HepG2 (cell line): Measurements from ENCODE around the gene PSAPL1. TPM values are rescaled to one million over a fixed set of nuclear protein-coding genes. Genes with fewer than 3 reads are reported as not detected.

Experiments used
- CSRNP1 ChIP-seq: sonication (generic); formaldehyde crosslinking; IDR thresholded peaks from 2 replicates; pipeline ENCODE4 v1.8.1; 2023; ENCODE audit warnings: mild to moderate bottlenecking, missing genetic modification reagents
- NFE2L2 ChIP-seq: fragments of 150-350 bp; IDR thresholded peaks from 2 replicates; pipeline ENCODE4 v1.6.1; 2014; ENCODE audit warnings: low read length
- NRL ChIP-seq: sonication (generic); formaldehyde crosslinking; IDR thresholded peaks from 2 replicates; pipeline ENCODE4 v1.5.0; 2020; ENCODE audit warnings: missing genetic modification reagents, mild to moderate bottlenecking, moderate library complexity, borderline replicate concordance
- PAWR ChIP-seq: sonication (generic); formaldehyde crosslinking; IDR thresholded peaks from 2 replicates; pipeline ENCODE4 v1.4.0; 2020; ENCODE audit warnings: missing genetic modification reagents, mild to moderate bottlenecking, borderline replicate concordance
- ZBTB8A ChIP-seq: sonication (generic); formaldehyde crosslinking; IDR thresholded peaks from 2 replicates; pipeline ENCODE4 v1.4.0; 2020; ENCODE audit warnings: mild to moderate bottlenecking, low read depth, missing genetic modification reagents, borderline replicate concordance
- ZNF687 ChIP-seq: sonication (generic); formaldehyde crosslinking; IDR thresholded peaks from 2 replicates; pipeline ENCODE4 v1.5.1; 2020; ENCODE audit warnings: mild to moderate bottlenecking, missing genetic modification reagents, moderate library complexity
- polyA plus RNA-seq, 8 experiments: library from polyadenylated mRNA; depleted of rRNA in 3 of 8; stranded (reverse) in 7 of 8; unstranded in 1 of 8; fragments of >200 nt; fragmentation: Illumina TruSeq in 4 of 8; extraction: Trizol in 4 of 8; gene quantifications; 2 replicates each; pipeline versions ENCODE4 v1.2.1 to v1.2.3, GENCODE V29; 2011 to 2016; ENCODE audit warnings: low read depth in 4 of 8, missing spikeins in 1 of 8, mixed read lengths in 1 of 8; ENCODE audit not compliant: insufficient read depth in 1 of 8
- total RNA-seq, 5 experiments: library from RNA; depleted of rRNA; stranded (reverse); fragments of >200 nt; fragmentation: Illumina TruSeq; extraction: Trizol; gene quantifications; 2 replicates each; pipeline ENCODE4 v1.2.3, GENCODE V29; 2016; ENCODE audit warnings: low read depth in 1 of 5

The PSAPL1 gene
- total and polyA plus RNA-seq, 2 of the 13 experiments (the other 11 are each of a cell fraction or from before 2014, with no cell fraction given), result 0.02 to 0.16 TPM

GRCh38 chr4:7430965-7431695 lies 3.6 kb downstream of the PSAPL1 start (continued):
- no peak for TF ChIP-seq ZNF687 (CRISPR knock-in tag)
- no peak for TF ChIP-seq NFE2L2
- no peak for TF ChIP-seq PAWR
- TF ChIP-seq CSRNP1 (CRISPR knock-in tag), result no peak
- TF ChIP-seq ZBTB8A (CRISPR knock-in tag), result no peak
- TF ChIP-seq NRL (CRISPR knock-in tag), result no peak
